Panc1 (cell line): ENCODE measurements around the gene TGFBI.
A peak's percentile ranks its signal among the peaks of the same experiment; 100 is the strongest.

Source experiments
- CTCF ChIP-seq: fragments of 450-650 bp; IDR thresholded peaks from 2 replicates; pipeline ENCODE4 v1.5.1; 2017; ENCODE audit warnings: mild to moderate bottlenecking
- REST ChIP-seq, 2 experiments: IDR thresholded peaks; 2 replicates each; pipeline ENCODE4 v1.6.1; 2011 to 2012; ENCODE audit warnings: low read depth in 2 of 2, control low read depth in 1 of 2, low read length in 1 of 2, mild to moderate bottlenecking in 1 of 2, moderate library complexity in 1 of 2; ENCODE audit not compliant: insufficient read depth in 1 of 2

GRCh38 chr5:136028782-136029742, at the start of gene TGFBI:
- TF ChIP-seq CTCF (peak; percentile 56; the same call in 1 of the 2 replicates), REST (IDR thresholded peaks at IDR 0.05; ENCODE audit: insufficient read depth in 1 of 2, low read depth in 2 of 2, low read length in 1 of 2) (no peak)
